Urinary bladder (tissue), 4 donors: Measurements from ENCODE around the gene USP6NL. TPM values are rescaled to one million over a fixed set of nuclear protein-coding genes. Genes with fewer than 3 reads are reported as not detected.

Experiments used
- DNase-seq: peaks from one replicate; pipeline ENCODE4 v3.0.0-alpha.2; 2015; ENCODE audit errors: extremely low spot score
- H3K27ac ChIP-seq: one replicate; pipeline ENCODE4 v1.5.1; 2013; ENCODE audit warnings: low read depth, mild to moderate bottlenecking, moderate library complexity
- H3K36me3 ChIP-seq: one replicate; pipeline ENCODE4 v1.6.1; 2013; ENCODE audit warnings: mild to moderate bottlenecking, moderate library complexity; ENCODE audit not compliant: insufficient read depth
- H3K4me1 ChIP-seq: one replicate; pipeline ENCODE4 v1.6.1; 2013; ENCODE audit warnings: mild to moderate bottlenecking, moderate library complexity; ENCODE audit not compliant: insufficient read depth
- H3K4me3 ChIP-seq: one replicate; pipeline ENCODE4 v1.5.1; 2013; ENCODE audit warnings: low read depth, low read length
- WGBS: extraction: QIAGEN DNeasy Blood & Tissue Kit; methylation state at CpG from one replicate; pipeline ENCODE4 v1.1.7; 2013; 5-methylcytosine and 5-hydroxymethylcytosine counted together
- polyA plus RNA-seq: library from polyadenylated mRNA; stranded (reverse); fragments of 200-250 nt; gene quantifications from one replicate; pipeline ENCODE4 v1.2.3, GENCODE V29; 2013
- total RNA-seq: library from RNA; depleted of rRNA; stranded (reverse); fragments of >200 nt; gene quantifications from one replicate; pipeline ENCODE4 v1.2.3, GENCODE V29; 2014
- donor health status: healthy with polysubstance abuse.
- donor health status: healthy.

The USP6NL gene
- total and polyA plus RNA-seq, 2 donors: 8.5 to 21.7 TPM

DNA sequence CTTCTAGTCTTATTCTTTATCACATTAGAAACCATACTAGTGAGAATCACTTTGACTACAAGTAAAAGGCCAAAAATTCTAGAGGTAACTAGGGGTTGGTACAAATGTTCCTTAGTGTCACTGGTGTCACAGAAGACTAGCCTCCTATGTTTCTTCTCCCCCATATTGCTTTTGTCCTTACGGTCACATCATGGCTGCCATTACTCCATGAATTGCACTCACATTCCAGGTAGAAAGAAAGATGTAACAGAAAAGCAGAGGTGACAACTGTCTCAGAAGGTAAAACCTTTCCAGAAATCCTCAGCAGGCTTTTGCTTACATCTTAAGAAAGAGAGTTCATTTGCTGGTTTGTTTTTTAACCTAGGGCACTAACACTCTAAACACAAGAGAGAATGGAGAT, 42.9 kb downstream of the USP6NL start:
- 99% methylated on average over 1 of the region's 1 CpG for WGBS
- H3K36me3 ChIP-seq: no peaks in the 10 kb centered on the region
- DNase-seq: no peak

DNA sequence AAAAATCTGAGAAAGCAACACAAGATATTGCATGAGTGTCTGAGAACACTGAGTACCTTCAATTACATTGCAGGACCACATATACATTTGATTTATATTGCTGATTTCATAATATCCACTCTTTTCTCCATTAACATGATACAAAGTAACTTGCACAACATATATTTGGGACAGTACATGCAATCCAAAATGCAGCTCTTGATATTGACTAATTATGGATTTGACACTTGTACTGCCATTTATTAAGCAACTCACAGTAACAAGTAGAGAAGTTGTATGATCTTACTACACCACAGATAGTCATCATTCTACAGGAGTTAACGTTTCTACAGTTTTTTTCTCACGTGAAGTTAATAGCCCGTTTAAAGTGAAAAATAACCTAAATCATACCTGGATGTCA, 46.7 kb downstream of the USP6NL start:
- DNase-seq: no peak
- H3K36me3 ChIP-seq: no peaks in the 10 kb centered on the region
- H3K27ac ChIP-seq: no peak overlapping the region
- 93% methylated on average over 3 of the region's 3 CpGs for WGBS
- no peak overlapping the region for H3K4me3 ChIP-seq
- no peaks in the 10 kb centered on the region for H3K4me1 ChIP-seq

More for the DNA sequence above, 42.9 kb downstream of the USP6NL start:
- H3K4me1 ChIP-seq: no peaks in the 10 kb centered on the region
- no peak overlapping the region for H3K27ac ChIP-seq
- H3K4me3 ChIP-seq: no peak overlapping the region

DNA sequence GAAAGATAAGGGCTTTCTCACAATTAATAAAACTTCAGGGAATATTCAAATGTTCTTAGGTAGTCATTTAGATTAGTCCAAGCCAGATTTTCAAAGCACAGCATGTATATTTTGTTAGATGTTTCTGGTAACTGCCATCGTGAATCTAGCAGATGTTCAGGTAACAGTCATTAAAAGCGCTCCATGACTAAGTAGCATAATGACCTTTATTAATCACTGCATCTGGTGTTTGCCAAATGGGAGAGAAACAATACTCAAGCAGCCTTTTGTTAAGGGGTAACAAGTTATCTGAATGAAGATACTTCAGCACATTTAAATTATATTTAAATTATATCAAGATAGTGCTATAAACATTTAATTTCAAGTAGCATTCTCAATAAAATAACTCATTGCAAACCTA, 47.5 kb downstream of the USP6NL start:
- 71% methylated on average over 2 of the region's 2 CpGs for WGBS
- no peak for DNase-seq

GRCh38 chr10:11562888-11563287, 48.6 kb downstream of the USP6NL start:
- WGBS: 93% methylated on average over 1 of the region's 1 CpG
- DNase-seq: no peak
- H3K27ac ChIP-seq: no peak overlapping the region
- H3K4me3 ChIP-seq: no peak overlapping the region
- H3K4me1 ChIP-seq: no peaks in the 10 kb centered on the region
- no peaks in the 10 kb centered on the region for H3K36me3 ChIP-seq

More for the DNA sequence above, 47.5 kb downstream of the USP6NL start:
- H3K27ac ChIP-seq: no peak overlapping the region
- no peaks in the 10 kb centered on the region for H3K36me3 ChIP-seq
- no peak overlapping the region for H3K4me3 ChIP-seq
- H3K4me1 ChIP-seq: no peaks in the 10 kb centered on the region

- no peaks in the 10 kb centered on the region for H3K4me1 ChIP-seq
- 74% methylated on average over 4 of the region's 4 CpGs for WGBS
Observed at GRCh38 chr10:11560076-11560709, 51.3 kb downstream of the USP6NL start.

GRCh38 chr10:11557967-11558366, 53.5 kb downstream of the USP6NL start:
- H3K4me1 ChIP-seq: no peaks in the 10 kb centered on the region
- WGBS: 97% methylated on average over 4 of the region's 4 CpGs
- H3K36me3 ChIP-seq: no peaks in the 10 kb centered on the region
- no peak overlapping the region for H3K4me3 ChIP-seq
- no peak for DNase-seq
- H3K27ac ChIP-seq: no peak overlapping the region

More at GRCh38 chr10:11560076-11560709, 51.3 kb downstream of the USP6NL start:
- Histone ChIP-seq H3K36me3 (no peaks in the 10 kb centered on the region), H3K27ac (no peak overlapping the region), H3K4me3 (no peak overlapping the region)
- DNase-seq: no peak

DNA sequence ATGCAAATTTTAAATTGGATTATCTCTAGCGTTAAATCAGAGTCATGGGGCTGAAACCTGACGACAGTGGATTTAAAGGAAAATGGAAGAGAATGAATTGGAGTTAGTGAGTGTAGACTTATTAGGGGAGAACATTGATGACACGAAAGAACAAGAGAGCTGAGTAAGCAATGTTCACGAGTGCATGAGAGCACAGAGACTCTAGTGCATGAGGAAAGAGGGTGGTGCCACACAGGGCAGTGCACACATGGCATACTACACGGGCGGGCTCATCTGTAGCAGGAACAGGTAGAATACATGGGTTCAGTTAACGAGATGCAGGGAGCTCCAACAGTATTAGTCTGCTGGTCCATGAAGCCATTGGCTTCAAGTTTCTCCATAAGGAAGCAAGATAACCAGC, 53.9 kb downstream of the USP6NL start:
- Histone ChIP-seq H3K4me1 (no peaks in the 10 kb centered on the region), H3K27ac (no peak overlapping the region), H3K4me3 (no peak overlapping the region), H3K36me3 (no peaks in the 10 kb centered on the region)
- 96% methylated on average over 7 of the region's 7 CpGs for WGBS
- DNase-seq: no peak

DNA sequence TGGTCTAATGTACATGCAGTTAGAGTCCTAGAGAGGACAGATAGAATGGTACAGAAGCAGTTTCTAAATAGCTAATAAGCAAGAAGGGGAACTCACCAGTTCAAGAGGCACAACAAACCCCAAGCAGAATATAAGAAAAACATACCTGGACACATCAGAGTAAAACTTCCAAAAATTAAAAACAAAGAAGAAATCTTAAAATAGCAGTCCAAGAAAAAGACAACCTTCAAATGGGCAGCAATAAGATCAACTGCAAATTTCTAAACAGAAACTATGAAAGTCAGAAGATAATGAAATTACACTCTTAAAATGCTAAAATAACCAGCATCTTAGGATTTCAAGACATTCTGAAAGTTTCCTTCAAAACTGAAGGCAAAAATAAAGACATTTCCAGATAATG, 55.9 kb downstream of the USP6NL start:
- no peak overlapping the region for H3K4me3 ChIP-seq
- H3K27ac ChIP-seq: no peak overlapping the region
- H3K36me3 ChIP-seq: no peaks in the 10 kb centered on the region
- H3K4me1 ChIP-seq: no peaks in the 10 kb centered on the region
- DNase-seq: no peak

DNA sequence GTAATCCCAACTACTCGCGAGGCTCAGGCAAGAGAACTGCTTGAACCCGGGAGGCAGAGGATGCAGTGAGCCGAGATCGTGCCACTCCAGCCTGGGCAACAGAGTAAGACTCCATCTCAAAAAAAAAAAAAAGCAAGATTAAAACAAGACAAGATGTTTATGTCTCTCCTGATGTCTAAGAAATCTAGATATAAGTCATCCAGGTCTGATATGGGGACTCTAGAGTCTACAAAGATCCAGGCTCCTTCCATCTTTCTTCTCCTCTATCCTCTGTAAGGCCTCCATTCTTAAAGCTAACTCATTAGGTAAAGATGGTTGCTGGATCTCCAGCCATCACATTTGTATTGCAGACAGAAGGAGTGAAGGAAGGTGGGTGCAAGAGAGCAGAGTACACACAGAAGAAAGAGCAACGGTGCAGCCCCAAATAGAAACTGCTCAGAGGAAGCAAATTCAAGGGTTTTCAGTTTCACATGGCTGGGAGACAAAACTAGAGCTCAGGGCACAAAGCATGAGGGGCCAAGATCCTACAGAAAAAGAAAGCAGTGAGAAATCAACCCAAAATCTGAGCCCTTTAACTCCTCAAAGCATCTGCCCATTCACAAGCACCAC, 57.6 kb downstream of the USP6NL start:
- no peaks in the 10 kb centered on the region for H3K36me3 ChIP-seq
- DNase-seq: no peak

DNA sequence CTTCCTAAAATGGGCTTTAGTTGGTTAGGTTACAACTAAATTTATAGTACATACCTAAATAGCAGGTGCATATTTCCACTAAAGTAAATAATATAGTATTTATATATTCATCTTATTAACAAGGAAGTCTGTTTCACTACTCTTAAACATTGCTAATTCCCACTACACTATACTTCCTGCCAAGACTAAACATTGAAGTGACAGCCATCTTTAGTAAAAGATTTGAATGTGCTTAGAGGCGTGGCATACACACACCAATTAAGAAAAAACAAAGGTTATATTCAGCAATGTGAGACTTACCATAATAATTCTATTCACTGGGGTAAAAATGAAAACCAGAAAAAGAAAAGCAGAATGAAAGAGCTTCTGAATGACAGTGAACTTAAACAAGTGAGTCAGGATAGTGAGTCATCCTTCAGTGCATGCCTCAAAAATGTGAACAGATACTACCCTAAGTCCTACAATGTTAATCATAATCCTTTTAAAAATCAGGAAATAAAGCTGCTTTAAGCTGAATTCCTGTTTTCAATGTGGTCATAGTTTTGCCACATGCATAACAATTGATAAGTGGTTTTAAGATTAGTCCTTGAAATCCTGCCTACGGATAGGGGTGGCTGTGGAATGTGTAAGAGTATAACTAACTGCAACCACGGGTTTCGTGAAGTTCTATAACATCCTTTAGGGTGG, 59.4 kb downstream of the USP6NL start:
- H3K4me3 ChIP-seq: no peak overlapping the region
- H3K36me3 ChIP-seq: peaks cover under 1% of the 10 kb centered on the region
- H3K27ac ChIP-seq: no peak overlapping the region
- no peak for DNase-seq
- whole genome bisulfite sequencing: 62% methylated on average over 4 of the region's 4 CpGs
- no peaks in the 10 kb centered on the region for H3K4me1 ChIP-seq

More for the DNA sequence above, 57.6 kb downstream of the USP6NL start:
- Histone ChIP-seq H3K4me3 (no peak overlapping the region), H3K27ac (no peak overlapping the region), H3K4me1 (no peaks in the 10 kb centered on the region)
- 95% methylated on average over 6 of the region's 6 CpGs for WGBS

DNA sequence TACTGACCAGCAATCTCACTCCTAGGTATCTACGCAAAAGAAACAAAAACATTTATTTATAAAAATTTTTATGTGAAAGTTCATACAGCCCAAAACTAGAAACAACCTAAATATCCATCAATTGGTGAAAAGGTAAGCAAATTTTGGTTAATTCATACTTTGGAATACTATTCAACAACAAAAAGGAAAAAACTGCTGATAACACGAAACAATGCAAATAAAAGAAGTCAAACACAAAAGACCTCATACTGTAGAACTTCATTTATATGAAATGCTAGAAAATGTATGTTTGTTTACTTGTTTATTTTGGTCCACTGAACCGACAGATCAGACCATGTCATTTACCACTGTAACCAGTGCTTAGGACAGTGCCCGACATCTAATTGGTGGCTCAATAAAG, 60.3 kb downstream of the USP6NL start:
- Histone ChIP-seq H3K4me1 (no peaks in the 10 kb centered on the region), H3K36me3 (peaks cover 2% of the 10 kb centered on the region), H3K27ac (no peak overlapping the region), H3K4me3 (no peak overlapping the region)
- no peak for DNase-seq
- 98% methylated on average over 4 of the region's 4 CpGs for WGBS

GRCh38 chr10:11548768-11549099, 62.7 kb downstream of the USP6NL start:
- H3K4me1 ChIP-seq: no peaks in the 10 kb centered on the region
- 91% methylated on average over 2 of the region's 2 CpGs for WGBS
- no peak overlapping the region for H3K4me3 ChIP-seq
- no peak for DNase-seq
- no peak overlapping the region for H3K27ac ChIP-seq
- H3K36me3 ChIP-seq: peaks cover 2% of the 10 kb centered on the region

DNA sequence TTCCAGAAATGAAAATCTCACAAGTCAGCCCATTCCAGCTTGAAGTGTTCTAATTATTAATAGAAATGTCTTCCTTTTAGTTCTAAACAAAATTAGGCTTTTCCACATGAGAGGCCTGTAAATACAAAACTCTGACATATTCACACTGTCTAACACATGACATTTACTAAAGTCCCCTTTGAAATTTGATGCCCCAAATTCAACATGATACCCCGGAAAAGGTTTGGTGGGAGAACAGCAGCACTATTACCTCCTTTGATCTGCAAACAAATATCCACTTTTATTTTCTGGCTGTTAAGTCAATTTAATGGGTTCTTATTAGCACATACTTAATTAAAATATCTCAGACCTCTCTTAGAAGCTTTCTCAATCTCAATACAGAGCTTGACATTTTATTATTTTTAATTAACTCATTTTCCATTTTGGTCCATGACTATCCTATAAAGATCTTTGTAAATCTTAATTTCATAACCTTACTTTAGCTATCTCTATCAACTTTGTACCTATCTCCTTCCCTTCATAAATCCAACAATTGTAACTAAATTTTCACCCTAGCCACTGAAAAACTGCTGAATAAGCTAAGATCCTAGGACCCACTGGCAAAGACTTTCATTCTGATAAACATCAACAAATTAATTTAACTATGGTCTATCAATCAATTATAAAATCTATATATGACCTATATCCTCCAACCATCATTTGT, 63.2 kb downstream of the USP6NL start:
- Histone ChIP-seq H3K27ac (no peak overlapping the region), H3K4me1 (no peaks in the 10 kb centered on the region), H3K4me3 (no peak overlapping the region), H3K36me3 (peaks cover 2% of the 10 kb centered on the region)
- 86% methylated on average over 1 of the region's 1 CpG for WGBS
- DNase-seq: no peak

DNA sequence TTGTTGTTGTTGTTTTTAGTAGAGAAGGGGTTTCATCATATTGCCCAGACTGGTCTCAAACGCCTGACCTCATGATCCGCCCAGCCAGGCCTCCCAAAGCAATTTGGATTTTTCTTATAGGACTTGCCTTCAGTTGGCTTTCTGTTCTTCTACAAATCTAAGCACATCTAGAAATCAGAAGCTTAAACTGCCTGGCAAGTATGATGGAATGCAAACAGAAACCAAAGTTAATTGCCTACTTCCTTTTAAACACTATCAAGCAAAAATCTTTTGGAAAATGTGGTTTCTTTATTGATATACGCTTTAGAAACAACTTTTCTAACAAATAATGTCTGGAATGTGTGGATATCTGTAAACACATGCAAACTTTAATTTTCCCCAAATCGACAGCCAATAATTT, 64.9 kb downstream of the USP6NL start:
- WGBS: 75% methylated on average over 4 of the region's 4 CpGs
- no peak for DNase-seq

More for the DNA sequence above, 64.9 kb downstream of the USP6NL start:
- Histone ChIP-seq H3K4me3 (no peak overlapping the region), H3K4me1 (no peaks in the 10 kb centered on the region), H3K36me3 (peaks cover 2% of the 10 kb centered on the region), H3K27ac (no peak overlapping the region)
